ENCODE data around the gene PCNT.

Gene PCNT

DNA sequence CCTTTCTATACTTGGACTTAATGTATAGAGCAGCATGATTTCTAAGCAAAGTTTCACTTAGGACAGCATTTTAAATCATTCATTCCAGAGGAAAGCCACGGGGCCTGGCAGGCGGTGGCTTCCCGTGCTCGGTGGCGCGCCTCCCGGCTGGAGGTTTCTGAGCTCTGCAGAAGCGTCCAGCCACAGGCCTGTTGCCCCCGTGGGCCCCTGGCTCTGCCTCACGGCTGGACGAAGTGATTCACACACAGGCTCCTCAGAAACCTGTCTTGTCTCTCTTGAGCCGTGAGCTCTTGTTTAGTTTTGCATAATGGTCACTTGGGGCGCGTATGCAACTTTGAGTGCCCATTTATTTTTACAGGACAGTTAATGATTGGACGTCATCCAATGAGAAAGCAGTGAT, 112.7 kb downstream of the PCNT start:
- H3K27ac ChIP-seq (ENCODE audit: extremely low read depth, low read depth, low read length), result no peak overlapping the region
- ChIA-PET CTCF (interaction anchor here (0.7 kb wide), 1 partner anchor 192 kb away, joined by 3 read pairs; no protein-coding TSS in a partner anchor), POLR2A (no interaction called here)
- TF ChIP-seq ZNF768 (tag by site-specific recombination; IDR thresholded peaks at IDR 0.05), result no peak
- TF ChIP-seq, protein P1, sequence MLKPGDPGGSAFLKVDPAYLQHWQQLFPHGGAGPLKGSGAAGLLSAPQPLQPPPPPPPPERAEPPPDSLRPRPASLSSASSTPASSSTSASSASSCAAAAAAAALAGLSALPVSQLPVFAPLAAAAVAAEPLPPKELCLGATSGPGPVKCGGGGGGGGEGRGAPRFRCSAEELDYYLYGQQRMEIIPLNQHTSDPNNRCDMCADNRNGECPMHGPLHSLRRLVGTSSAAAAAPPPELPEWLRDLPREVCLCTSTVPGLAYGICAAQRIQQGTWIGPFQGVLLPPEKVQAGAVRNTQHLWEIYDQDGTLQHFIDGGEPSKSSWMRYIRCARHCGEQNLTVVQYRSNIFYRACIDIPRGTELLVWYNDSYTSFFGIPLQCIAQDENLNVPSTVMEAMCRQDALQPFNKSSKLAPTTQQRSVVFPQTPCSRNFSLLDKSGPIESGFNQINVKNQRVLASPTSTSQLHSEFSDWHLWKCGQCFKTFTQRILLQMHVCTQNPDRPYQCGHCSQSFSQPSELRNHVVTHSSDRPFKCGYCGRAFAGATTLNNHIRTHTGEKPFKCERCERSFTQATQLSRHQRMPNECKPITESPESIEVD (tag by site-specific recombination; IDR thresholded peaks at IDR 0.05), result no peak
- TF ChIP-seq ZFP41 (tag by site-specific recombination; IDR thresholded peaks at IDR 0.05; ENCODE audit: borderline replicate concordance), result no peak
- TF ChIP-seq ZNF513 (tag by site-specific recombination; IDR thresholded peaks at IDR 0.05), result no peak
- TF ChIP-seq, protein P2, sequence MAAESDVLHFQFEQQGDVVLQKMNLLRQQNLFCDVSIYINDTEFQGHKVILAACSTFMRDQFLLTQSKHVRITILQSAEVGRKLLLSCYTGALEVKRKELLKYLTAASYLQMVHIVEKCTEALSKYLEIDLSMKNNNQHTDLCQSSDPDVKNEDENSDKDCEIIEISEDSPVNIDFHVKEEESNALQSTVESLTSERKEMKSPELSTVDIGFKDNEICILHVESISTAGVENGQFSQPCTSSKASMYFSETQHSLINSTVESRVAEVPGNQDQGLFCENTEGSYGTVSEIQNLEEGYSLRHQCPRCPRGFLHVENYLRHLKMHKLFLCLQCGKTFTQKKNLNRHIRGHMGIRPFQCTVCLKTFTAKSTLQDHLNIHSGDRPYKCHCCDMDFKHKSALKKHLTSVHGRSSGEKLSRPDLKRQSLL (tag by site-specific recombination; IDR thresholded peaks at IDR 0.05), result no peak
- TF ChIP-seq MEIS1 (CRISPR knock-in tag; IDR thresholded peaks at IDR 0.05; ENCODE audit: borderline replicate concordance), result no peak
- no peak for TF ChIP-seq ZFP37 (tag by site-specific recombination; IDR thresholded peaks at IDR 0.05)
- TF ChIP-seq PRDM1 (tag by site-specific recombination; IDR thresholded peaks at IDR 0.05), result no peak
- no peak for TF ChIP-seq ZNF133 (tag by site-specific recombination; IDR thresholded peaks at IDR 0.05)
- TF ChIP-seq PATZ1 (tag by site-specific recombination; IDR thresholded peaks at IDR 0.05), result no peak
- TF ChIP-seq ZNF670 (tag by site-specific recombination; IDR thresholded peaks at IDR 0.05; ENCODE audit: low read depth), result no peak
- no peak for TF ChIP-seq KLF7 (tag by site-specific recombination; IDR thresholded peaks at IDR 0.05; ENCODE audit: borderline replicate concordance)
- no peak for TF ChIP-seq ZNF214 (tag by site-specific recombination; IDR thresholded peaks at IDR 0.05; ENCODE audit: borderline replicate concordance)
- TF ChIP-seq, protein P3, sequence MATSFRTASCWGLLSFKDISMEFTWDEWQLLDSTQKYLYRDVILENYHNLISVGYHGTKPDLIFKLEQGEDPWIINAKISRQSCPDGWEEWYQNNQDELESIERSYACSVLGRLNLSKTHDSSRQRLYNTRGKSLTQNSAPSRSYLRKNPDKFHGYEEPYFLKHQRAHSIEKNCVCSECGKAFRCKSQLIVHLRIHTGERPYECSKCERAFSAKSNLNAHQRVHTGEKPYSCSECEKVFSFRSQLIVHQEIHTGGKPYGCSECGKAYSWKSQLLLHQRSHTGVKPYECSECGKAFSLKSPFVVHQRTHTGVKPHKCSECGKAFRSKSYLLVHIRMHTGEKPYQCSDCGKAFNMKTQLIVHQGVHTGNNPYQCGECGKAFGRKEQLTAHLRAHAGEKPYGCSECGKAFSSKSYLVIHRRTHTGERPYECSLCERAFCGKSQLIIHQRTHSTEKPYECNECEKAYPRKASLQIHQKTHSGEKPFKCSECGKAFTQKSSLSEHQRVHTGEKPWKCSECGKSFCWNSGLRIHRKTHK (tag by site-specific recombination; IDR thresholded peaks at IDR 0.05), result no peak
- no peak for TF ChIP-seq ZNF433 (tag by site-specific recombination; IDR thresholded peaks at IDR 0.05; ENCODE audit: low read depth)
- TF ChIP-seq, protein P4, sequence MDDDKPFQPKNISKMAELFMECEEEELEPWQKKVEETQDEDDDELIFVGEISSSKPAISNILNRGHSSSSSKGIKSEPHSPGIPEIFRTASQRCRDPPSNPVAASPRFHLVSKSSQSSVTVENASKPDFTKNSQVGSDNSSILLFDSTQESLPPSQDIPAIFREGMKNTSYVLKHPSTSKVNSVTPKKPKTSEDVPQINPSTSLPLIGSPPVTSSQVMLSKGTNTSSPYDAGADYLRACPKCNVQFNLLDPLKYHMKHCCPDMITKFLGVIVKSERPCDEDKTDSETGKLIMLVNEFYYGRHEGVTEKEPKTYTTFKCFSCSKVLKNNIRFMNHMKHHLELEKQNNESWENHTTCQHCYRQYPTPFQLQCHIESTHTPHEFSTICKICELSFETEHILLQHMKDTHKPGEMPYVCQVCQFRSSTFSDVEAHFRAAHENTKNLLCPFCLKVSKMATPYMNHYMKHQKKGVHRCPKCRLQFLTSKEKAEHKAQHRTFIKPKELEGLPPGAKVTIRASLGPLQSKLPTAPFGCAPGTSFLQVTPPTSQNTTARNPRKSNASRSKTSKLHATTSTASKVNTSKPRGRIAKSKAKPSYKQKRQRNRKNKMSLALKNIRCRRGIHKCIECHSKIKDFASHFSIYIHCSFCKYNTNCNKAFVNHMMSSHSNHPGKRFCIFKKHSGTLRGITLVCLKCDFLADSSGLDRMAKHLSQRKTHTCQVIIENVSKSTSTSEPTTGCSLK (tag by site-specific recombination; IDR thresholded peaks at IDR 0.05), result no peak
- no peak for TF ChIP-seq ZNF114 (tag by site-specific recombination; IDR thresholded peaks at IDR 0.05)
- TF ChIP-seq ZNF660 (tag by site-specific recombination; IDR thresholded peaks at IDR 0.05), result no peak
- TF ChIP-seq ZNF423 (tag by site-specific recombination; IDR thresholded peaks at IDR 0.05), result no peak
- no peak for TF ChIP-seq ZNF138 (tag by site-specific recombination; IDR thresholded peaks at IDR 0.05; ENCODE audit: borderline replicate concordance)
- no peaks in the 10 kb centered on the region for H3K4me1 ChIP-seq (ENCODE audit: control insufficient read depth, insufficient read depth, low read length)
- no peak overlapping the region for H3K4me3 ChIP-seq (ENCODE audit: low read depth, low read length)
- no peaks in the 10 kb centered on the region for H3K9me3 ChIP-seq (ENCODE audit: control insufficient read depth, insufficient read depth, low read depth, low read length)
- peaks cover 41 to 86% of the 10 kb centered on the region in 2 experiments for H3K36me3 ChIP-seq (ENCODE audit: control insufficient read depth in 2 of 2, insufficient read depth in 1 of 2, low read length in 2 of 2)

All from HEK293 (cell line).